Myocyte (in vitro differentiated cells): ENCODE results near the gene GPATCH3. TPM values are rescaled to one million over a fixed set of nuclear protein-coding genes. Genes with fewer than 3 reads are reported as not detected.
"Not testable (repeated sequence)": the region's sequence is repeated elsewhere in the genome, so short reads cannot be mapped to it uniquely, and the experiment has no call there.

ENCODE experiments used
- DNase-seq: peaks from one replicate; pipeline ENCODE4 v3.0.0-alpha.2; 2012; ENCODE audit warnings: low read depth
- polyA plus RNA-seq: library from polyadenylated mRNA; unstranded; fragments of >200 nt; gene quantifications from one replicate; pipeline ENCODE4 v1.2.1, GENCODE V29; 2012; ENCODE audit warnings: missing spikeins
- total RNA-seq: library from RNA; depleted of rRNA; stranded (reverse); fragments of >200 nt; gene quantifications from 2 replicates; pipeline ENCODE4 v1.2.3, GENCODE V29; 2014

The GPATCH3 gene, protein sequence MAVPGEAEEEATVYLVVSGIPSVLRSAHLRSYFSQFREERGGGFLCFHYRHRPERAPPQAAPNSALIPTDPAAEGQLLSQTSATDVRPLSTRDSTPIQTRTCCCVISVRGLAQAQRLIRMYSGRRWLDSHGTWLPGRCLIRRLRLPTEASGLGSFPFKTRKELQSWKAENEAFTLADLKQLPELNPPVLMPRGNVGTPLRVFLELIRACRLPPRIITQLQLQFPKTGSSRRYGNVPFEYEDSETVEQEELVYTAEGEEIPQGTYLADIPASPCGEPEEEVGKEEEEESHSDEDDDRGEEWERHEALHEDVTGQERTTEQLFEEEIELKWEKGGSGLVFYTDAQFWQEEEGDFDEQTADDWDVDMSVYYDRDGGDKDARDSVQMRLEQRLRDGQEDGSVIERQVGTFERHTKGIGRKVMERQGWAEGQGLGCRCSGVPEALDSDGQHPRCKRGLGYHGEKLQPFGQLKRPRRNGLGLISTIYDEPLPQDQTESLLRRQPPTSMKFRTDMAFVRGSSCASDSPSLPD
- total RNA-seq: 6.3 and 6.5 TPM in 2 replicates
- 11.9 TPM for polyA plus RNA-seq

DNA sequence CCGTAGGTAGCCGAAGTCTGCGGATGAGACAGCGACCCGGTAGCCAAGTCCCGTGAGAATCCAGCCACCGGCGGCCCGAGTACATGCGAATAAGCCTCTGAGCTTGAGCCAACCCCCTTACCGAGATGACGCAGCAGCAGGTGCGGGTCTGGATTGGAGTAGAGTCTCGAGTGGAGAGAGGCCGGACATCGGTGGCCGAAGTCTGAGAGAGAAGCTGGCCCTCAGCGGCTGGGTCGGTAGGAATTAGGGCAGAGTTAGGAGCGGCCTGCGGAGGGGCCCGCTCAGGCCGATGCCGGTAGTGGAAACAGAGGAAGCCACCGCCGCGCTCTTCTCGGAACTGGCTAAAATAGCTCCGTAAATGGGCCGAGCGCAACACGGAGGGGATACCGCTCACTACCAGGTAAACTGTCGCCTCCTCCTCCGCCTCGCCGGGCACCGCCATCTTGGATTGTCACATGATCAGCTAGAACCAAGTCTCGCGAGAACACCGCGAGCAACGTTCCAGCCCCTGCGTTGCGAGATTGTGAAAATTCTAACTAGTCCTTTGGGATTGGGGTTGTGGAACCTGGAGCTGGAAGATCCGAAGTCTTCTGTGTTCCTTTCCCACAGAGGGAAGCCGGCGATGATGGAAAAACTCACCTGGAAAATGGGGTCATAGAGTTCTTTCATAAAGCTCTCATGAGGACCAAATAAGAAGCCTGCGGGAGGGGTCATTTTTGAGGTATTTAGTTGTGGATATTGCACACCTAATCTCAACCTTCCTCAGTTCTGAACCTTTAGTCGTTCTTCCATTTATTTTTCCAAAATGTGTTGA is at the start of gene GPATCH3:
TSS of gene GPATCH3 (minus strand) at position 467 of the 814 bp plus-strand sequence. CDS start at position 442, 25 bp downstream.
- DNase-seq: peak; percentile 96

DNA sequence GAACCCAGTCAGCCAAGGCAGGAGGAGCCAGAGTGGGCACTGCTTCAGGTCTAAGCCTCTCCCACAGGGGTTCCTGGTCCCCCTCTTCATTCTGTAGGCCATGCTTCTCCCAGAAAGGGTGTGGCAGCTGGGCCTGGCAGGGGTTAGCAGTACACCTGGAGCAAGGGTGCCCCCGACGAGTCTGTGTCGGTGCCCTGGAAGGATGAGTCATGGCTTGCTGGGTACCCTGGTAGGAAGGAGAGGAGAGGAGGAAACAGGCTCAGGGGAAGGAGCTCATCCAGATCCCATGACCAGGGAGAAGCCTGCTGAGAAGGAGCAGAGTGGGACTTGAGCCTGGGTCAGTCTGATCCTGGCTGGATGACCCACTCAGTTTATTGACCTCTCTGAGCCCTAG is 49.7 kb upstream of the GPATCH3 start:
- no peak for DNase-seq

DNA sequence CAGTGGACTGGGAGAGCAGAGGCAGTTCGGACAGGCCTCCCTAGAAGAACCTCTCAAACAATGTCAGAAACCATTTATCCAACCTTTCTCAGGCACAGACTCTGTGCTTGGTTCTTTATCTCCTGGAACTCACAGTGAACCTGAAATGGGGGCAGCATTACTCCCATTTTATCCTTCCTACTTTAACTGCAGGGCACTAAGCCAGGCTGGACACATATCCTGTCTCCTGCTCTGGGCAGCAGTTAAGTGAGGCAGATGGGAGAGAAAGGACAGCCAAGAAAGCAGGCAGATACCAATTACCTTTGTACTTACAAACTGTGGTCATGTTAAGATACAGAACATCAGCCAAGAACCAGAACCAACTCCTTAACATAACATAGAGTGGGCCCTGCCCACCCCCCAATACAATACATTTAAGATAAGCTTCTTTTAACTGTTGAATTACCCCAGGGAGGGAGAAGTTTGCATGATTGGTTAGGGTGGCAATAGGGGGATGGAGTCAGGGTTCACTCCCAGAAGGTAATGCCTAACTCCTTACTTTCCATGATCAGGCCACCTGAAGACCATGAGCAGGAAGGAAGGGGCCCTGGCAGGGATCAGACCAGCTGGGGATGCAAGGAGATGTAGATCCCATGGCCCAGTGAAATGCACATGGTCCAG is 49.1 kb upstream of the GPATCH3 start:
- no peak for DNase-seq

DNA sequence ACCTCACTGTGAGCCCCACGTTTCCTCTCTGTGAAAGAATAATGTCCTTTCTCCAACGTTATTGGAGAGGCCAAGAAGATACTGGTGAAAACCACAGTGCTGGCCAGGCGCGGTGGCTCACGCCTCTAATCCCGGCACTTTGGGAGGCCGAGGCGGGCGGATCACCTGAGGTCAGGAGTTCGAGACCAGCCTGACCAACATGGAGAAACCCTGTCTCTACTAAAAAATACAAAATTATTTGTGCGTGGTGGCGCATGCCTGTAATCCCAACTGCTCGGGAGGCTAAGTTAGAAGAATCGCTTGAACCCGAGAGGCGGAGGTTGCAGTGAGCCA is 48.4 kb upstream of the GPATCH3 start:
- DNase-seq: not testable (repeated sequence)

DNA sequence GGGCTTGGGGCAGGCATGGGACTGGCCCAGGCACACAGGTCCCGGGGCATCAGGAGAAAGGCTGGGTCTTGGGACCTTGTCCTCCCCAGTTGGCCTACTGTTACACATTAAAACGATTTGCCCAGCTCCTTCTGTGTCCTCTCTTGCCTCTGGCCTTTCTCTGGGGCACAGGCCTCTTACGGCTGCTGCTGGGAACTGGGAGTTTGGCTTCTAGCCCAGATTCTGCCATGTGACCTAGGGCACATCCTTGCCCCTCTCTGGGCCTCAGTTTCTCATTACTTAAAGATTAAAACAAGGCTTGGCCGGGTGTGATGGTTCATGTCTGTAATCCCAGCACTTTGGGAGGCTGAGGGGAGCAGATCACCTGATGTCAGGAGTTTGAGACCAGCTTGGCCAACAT is 46.0 kb upstream of the GPATCH3 start:
- DNase-seq: no peak

DNA sequence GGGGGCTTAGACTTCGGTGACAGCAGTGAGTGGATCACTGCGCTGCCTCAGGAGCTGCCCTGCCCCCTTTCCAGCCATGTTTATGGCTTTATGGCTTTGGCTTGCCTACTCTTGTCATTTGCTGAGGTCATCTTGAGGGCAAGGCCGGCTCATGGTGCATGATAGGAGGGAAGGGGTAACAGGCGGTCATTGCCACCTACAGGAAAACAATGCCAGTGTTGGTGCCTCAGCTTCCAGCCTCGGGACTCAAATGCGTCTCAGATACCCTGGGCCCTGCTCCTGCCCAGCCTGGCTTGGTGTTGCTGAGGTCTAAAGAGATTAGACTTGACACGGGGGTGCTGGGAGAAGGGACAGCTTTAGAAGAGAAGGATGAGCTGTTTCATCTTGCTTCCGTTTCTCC is 45.5 kb upstream of the GPATCH3 start:
- DNase-seq: no peak

DNA sequence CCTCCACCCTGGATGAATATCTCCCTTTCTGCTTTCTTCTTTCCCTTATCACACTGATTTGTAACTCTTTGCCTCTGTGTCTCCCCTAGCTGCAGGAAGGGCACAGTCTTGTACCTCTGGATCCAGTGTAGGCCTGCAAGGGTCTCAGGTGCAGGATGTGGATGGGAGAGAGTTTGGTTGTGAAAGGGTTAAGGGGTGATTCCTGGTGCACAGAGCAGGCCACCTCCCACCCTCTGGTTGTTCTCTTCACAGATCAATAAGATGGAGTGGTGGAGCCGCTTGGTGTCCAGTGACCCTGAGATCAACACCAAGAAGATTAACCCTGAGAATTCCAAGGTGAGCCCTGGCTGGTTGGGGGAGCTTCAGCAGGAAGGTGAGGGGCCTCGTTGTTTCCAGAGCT is 44.9 kb upstream of the GPATCH3 start:
- no peak for DNase-seq

DNA sequence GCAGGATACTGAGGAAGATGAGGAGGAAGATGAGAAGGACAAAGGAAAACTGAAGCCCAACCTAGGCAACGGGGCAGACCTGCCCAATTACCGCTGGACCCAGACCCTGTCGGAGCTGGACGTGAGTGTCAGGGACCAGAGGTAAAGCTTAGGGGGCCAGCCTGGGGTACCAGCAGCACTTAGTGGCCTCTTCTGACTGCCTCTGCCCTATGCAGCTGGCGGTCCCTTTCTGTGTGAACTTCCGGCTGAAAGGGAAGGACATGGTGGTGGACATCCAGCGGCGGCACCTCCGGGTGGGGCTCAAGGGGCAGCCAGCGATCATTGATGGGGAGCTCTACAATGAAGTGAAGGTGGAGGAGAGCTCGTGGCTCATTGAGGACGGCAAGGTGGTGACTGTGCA is 42.4 kb upstream of the GPATCH3 start:
- no peak for DNase-seq

DNA sequence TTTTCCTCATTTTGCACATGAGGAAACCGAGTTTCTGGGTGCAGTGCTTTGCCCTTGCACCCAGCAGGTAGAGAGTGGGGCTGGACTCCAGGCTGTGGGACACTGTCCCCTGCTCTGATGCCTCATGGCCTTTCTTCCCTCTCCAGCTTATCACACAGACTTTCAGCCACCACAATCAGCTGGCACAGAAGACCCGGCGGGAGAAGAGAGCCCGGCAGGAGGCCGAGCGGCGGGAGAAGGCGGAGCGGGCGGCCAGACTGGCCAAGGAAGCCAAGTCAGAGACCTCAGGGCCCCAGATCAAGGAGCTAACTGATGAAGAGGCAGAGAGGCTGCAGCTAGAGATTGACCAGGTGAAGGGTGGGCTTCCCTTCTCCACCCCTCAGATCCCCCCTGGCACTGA is 41.0 kb upstream of the GPATCH3 start:
- no peak for DNase-seq

DNA sequence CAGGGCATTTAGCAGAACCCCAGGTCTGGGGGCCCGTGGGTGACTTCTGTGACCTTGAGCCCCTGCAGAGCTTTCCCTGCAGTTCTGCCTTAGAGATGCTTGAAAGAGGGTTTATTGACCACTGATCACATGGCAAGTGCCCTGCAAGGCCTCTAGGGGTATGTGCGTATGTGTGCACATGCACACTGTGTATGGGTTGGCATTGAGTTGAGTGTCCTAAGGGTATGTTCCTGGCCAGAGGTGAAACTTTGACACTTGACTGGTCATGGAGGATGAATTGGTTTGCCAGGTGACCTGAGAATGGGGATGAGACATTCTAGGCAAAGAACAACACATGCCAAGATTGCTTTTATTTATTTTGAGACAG is 38.4 kb upstream of the GPATCH3 start:
- DNase-seq: no peak

DNA sequence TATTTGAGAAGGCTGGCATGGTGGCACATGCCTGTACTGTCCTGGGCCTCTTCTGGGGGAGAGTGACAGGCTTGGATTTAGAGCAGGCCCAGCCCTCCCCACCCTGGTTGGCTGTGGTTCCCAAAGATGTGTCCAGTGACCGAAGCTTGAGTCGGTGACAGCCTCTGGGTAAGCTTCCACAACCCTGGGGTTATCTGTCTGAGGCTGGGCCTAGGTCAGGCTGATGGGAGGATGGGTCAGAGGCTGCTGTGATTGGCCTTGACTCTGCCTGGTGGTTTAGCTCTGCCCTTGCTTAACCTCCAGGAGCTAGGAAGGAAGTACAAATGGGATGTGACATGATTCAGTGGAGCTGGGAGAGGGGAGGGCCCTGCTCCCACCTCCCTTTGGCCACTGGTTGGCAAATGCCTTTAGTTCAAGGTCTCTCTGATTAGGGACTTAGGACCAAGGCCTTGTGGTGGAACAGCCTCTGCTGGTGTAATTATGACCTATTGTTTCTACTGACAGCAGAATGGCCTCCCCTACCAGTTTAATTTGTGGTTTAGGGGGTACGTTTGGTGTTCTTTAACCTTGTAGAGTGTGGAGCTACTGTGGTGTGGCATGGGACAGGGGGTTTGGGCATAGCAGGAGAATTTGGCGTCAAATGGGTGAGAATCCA is 37.9 kb upstream of the GPATCH3 start:
- no peak for DNase-seq

DNA sequence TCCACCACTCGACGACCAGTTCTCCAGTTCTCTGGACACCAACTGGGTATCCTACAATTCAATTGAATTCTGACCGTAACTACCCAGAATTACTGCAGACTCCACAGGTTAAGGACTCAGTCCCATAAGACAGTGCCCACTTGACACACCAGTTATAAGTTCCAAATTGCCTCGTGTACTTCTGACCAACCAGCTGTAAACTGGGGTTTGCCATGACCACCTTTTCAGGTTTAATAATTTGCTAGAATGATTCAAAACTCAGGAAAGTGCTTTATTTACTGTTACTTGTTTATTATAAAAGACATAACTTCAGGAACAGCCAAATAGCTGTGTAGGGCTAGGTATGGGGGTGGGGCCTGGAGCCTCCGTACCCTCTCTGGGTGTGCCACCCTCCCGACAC is 36.6 kb upstream of the GPATCH3 start:
- DNase-seq: no peak

DNA sequence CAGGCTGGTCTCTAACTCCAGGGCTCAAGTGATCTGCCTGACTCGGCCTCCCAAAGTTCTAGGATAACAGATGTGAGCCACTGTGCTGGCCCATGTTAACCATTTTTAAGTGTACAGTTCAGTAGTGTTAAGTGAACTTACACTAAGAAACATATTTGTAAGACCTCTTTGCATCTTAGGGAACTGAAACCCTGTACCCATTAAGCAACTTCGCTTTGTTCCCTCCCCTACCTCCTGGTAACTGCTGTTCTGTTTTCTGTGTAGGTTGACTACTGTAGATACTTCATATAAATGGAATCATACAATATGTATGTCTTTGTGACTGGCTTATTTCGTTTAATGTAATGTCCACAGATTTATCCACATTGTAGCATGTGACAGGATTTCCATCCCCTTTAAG is 32.3 kb upstream of the GPATCH3 start:
- DNase-seq: no peak

DNA sequence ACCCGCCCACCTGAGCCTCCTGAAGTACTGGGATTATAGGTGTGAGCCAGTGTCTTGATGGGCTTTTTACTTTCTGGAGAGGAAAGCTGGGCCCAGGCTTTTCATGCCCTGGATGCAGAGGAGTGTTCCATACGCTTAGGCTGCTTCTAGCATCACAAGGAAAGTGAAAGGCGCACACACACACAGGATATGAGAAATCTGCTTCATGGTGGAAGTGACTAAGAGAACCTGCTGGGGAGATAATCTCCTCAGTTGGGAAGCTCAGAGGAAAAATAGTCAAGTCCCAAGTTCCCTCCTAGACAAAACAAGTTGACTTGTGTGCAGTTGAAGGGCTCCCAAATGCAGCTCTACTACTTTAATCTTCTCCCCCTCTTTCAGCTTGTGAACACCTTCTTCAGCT is 23.4 kb upstream of the GPATCH3 start:
- DNase-seq: no peak

DNA sequence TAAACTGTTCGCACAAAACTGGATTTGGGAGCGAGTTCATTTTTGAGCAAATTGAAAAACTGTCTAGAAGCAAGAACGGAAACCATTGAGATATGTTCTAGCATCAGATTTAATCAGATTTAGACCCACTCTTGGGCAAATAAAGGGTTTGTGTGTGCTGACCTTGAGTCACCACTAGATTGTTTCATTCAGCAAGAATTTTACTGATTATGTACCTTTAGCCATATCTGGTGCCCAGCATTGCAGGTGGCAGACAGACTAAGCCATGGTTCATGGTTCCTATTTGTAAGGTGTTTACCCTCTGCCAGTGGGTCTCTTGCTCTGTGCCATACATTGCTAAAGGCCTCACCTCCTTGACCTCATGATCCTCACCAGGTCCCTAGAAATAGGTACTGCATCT is 22.6 kb upstream of the GPATCH3 start:
- no peak for DNase-seq

DNA sequence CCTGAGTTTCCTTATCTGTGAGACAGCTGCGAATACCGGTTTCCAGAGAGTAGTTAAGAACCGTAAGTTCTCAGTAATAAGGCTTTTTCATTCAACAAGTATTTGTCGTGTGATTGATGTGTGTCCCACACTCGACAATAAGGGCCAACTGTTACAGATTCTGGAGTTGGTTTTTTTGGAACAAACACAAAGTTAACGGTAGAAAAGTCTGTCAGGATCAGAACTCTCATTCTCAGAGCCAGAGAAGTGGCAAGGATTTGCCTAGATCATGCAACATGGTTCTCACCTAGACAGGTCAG is 22.1 kb upstream of the GPATCH3 start:
- DNase-seq: no peak

DNA sequence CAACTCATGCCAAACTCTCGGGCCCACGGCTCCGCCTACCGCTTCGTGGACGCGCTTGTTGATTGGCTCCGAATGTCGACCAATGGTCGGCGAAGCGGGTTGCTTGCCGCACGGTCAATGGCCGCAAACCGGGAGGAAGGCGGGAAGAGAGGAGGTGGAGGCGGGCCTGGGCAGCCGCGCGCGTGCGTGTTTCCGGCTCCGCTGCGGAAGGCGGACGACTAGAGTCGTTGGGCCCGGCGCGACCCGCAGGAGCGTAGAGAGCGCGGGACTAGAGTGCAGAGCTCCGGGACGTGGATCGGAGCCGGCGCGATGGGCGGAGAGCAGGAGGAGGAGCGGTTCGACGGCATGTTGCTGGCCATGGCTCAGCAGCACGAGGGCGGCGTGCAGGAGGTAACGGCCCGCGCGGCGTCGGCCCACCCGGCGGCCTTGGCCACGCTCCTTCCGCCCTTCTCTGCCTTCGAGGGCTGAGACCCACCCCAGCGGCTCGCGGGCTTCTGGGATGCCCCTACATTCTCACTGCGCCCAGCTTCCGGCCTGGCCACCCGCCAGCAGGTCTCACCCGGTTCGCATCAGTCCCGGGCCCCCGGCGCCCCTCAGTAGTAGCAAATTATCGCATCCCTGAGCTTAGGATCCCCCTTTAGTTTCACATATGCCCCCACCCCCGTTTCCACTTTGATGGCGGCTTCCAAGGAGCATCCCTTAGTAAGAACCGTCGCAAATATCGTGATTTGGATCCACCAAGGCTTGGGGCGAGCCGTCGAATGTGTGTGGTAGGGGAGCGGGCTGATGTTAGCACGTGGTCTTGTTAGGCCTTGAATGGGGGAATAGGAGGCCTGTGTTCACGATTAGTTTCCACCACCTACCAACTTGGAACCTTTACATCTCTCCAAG is 21.5 kb upstream of the GPATCH3 start, which contains the start of gene NUDC:
TSS of gene NUDC (plus strand) at position 204 of the 891 bp plus-strand sequence. CDS start at position 310, 106 bp downstream.
- DNase-seq: peak; percentile 98

DNA sequence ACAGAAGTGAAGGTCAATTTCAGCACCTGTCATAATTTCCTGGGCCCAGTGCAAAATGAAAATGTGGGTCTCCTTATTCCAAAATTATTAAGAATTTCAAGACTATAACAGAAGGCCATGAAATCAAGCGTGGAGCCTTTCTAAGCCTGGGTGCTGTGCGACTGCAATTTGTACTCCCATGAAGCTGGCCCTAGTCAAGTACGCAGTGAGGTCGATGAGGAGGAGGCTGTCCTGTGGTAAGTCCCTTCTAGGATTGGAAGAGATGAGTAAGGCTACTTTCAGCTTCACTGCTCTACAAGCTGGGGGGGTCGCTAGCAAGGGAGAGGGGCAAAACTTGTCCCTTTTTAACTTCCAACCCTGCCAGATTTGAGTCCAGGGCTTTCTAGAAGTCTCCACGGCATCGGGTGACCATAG is 20.9 kb upstream of the GPATCH3 start:
- no peak for DNase-seq

DNA sequence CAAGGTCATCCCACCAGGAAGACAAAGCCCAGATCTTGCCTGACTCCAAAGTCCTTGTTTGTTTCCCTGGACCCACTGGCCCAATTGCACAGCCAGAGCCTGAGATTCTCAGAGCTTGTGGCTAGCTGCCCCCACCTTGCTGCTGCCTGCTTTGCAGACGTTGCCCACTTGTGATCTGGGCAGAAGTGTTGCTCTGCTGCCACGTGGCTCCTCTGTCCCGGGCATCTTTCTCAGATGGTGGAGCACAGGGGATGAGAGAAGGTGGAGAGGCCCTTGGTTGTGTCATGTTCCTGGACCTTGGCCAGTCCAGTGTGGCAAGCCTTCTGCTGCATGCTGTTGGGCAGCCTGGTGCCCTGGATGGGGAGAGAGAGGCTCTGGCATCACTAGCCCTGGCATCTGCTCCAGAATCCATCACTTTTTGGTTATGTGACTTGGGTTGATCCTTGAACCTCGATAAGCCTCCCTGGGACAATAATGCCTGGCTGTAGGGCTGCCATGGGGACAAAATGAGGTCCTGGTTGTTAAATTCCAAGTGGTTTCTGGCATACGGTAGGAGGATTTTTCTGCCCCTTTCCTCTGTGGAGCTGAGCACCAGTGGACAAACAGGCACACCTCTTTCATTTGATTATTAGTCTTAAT is 15.1 kb upstream of the GPATCH3 start:
- DNase-seq: no peak
